Gastroesophageal sphincter (tissue), 4 donors: ENCODE measurements around the gene RNF224. TPM values are rescaled to one million over a fixed set of nuclear protein-coding genes. Genes with fewer than 3 reads are reported as not detected.

ENCODE experiments used
- ATAC-seq: fragments of 150-250 bp; one replicate; pipeline ENCODE4 v1.9.1; 2016; ENCODE audit warnings: mild to moderate bottlenecking, moderate library complexity
- H3K27ac ChIP-seq, 4 donors: fragments of 200-600 bp; sonication (generic) in 3 of 4; 1 replicate in 3 of 4; 2 replicates in 1 of 4; pipeline ENCODE4 v1.5.1; 2016 to 2019
- H3K27me3 ChIP-seq: fragments of 200-600 bp; sonication (generic); one replicate; pipeline ENCODE4 v1.5.1; 2019
- H3K36me3 ChIP-seq, 2 donors: fragments of 200-600 bp; sonication (generic); one replicate each; pipeline ENCODE4 v1.5.1; 2019; ENCODE audit warnings: control low read depth in 1 of 2
- H3K4me1 ChIP-seq, 3 donors: fragments of 200-600 bp; sonication (generic); 1 replicate in 2 of 3; 2 replicates in 1 of 3; pipeline ENCODE4 v1.5.1; 2016 to 2019; ENCODE audit warnings: control low read depth in 2 of 3
- H3K4me3 ChIP-seq, 2 donors: fragments of 200-600 bp; sonication (generic); one replicate each; pipeline ENCODE4 v1.5.1; 2019; ENCODE audit warnings: mild to moderate bottlenecking in 1 of 2, moderate library complexity in 1 of 2
- H3K9me3 ChIP-seq, 3 donors: fragments of 200-600 bp; sonication (generic); one replicate each; pipeline ENCODE4 v1.5.1; 2017 to 2019; ENCODE audit warnings: control low read depth in 2 of 3
- CTCF ChIP-seq, 4 experiments: fragments of 200-600 bp in 2 of 4; fragments of 450-650 bp in 2 of 4; sonication (generic) in 1 of 4; IDR thresholded peaks; one replicate each; pipeline ENCODE4 v1.5.1; 2017 to 2019; ENCODE audit warnings: antibody characterized with exemption in 4 of 4, mild to moderate bottlenecking in 2 of 4, moderate library complexity in 2 of 4
- EP300 ChIP-seq: sonication (generic); formaldehyde crosslinking; IDR thresholded peaks from one replicate; pipeline ENCODE4 v1.6.1; 2017; ENCODE audit warnings: antibody characterized with exemption, mild to moderate bottlenecking
- POLR2A ChIP-seq, 2 donors: fragments of 450-650 bp; IDR thresholded peaks; one replicate each; pipeline ENCODE4 v1.6.1; 2017; ENCODE audit warnings: antibody characterized with exemption in 2 of 2, mild to moderate bottlenecking in 2 of 2, moderate library complexity in 1 of 2
- POLR2AphosphoS5 ChIP-seq: sonication (generic); formaldehyde crosslinking; IDR thresholded peaks from one replicate; pipeline ENCODE4 v1.6.1; 2017; ENCODE audit warnings: antibody characterized with exemption
- WGBS, 2 donors: methylation state at CpG; one replicate each; pipeline ENCODE4 v1.1.5; 2018; ENCODE audit warnings: low coverage in 1 of 2; 5-methylcytosine and 5-hydroxymethylcytosine counted together
- total RNA-seq, 4 donors: library from RNA; depleted of rRNA; stranded (reverse); fragments of >200 nt; gene quantifications; one replicate each; pipeline ENCODE4 v1.1.0, GENCODE V29; 2016

RNF224 gene
- total RNA-seq, result under 1 TPM in 1 of 4 donors, not detected in 3; 0.57 TPM

GRCh38 chr9:137227054-137227852 lies at the start of gene RNF224:
RNF224 (plus strand) TSS chr9:137227502; CDS start chr9:137228336, 834 bp downstream.
- Histone ChIP-seq H3K4me3 (no peak within 1 kb of the TSS), H3K36me3 (no peaks in the 10 kb centered on the region), H3K9me3 (no peaks in the 10 kb centered on the region), H3K4me1 (peaks cover 0 to 33% (median 11%) of the 10 kb centered on the region in 3 donors), H3K27ac (no peak within 1 kb of the TSS), H3K27me3 (peaks cover 63% of the 10 kb centered on the region)
- no peak for ATAC-seq
- 80% methylated on average over 1 of the region's 25 CpGs; no CpG with 5 or more reads in 1 of the 2 donors for WGBS, 2 donors
- TF ChIP-seq CTCF (IDR thresholded peaks at IDR 0.05), result peak in 3 of 4 experiments; percentile 84 to 91 (median 84)
- no peak for TF ChIP-seq EP300

- no peak for TF ChIP-seq EP300
- no peak for TF ChIP-seq CTCF (IDR thresholded peaks at IDR 0.05)
- no peak for TF ChIP-seq POLR2AphosphoS5
- no peak for TF ChIP-seq POLR2A (IDR thresholded peaks at IDR 0.05)
- Histone ChIP-seq H3K27me3 (peaks cover 12% of the 10 kb centered on the region), H3K4me3 (no peak overlapping the region), H3K36me3 (peaks cover 0 to 67% of the 10 kb centered on the region in 2 donors), H3K4me1 (peaks cover 0 to 7% (median 0%) of the 10 kb centered on the region in 3 donors), H3K9me3 (no peaks in the 10 kb centered on the region), H3K27ac (no peak overlapping the region)
- WGBS, 2 donors, result 60% methylated on average over 2 of the region's 23 CpGs; no CpG with 5 or more reads in 1 of the 2 donors
- ATAC-seq, result no peak
Measured at GRCh38 chr9:137178201-137178938, 48.9 kb upstream of the RNF224 start.

GRCh38 chr9:137178939-137179630 lies 48.2 kb upstream of the RNF224 start:
- Histone ChIP-seq H3K9me3 (no peaks in the 10 kb centered on the region), H3K27me3 (peaks cover 5% of the 10 kb centered on the region), H3K4me1 (peaks cover 0 to 7% (median 0%) of the 10 kb centered on the region in 3 donors), H3K36me3 (peaks cover 0 to 74% of the 10 kb centered on the region in 2 donors), H3K4me3 (no peak overlapping the region), H3K27ac (no peak overlapping the region)
- WGBS, 2 donors, result 81% methylated on average over 6 of the region's 19 CpGs; no CpG with 5 or more reads in 1 of the 2 donors
- TF ChIP-seq POLR2A (IDR thresholded peaks at IDR 0.05) (no peak), CTCF (IDR thresholded peaks at IDR 0.05) (no peak)
- ATAC-seq, result no peak

- H3K27ac ChIP-seq, result no peak overlapping the region
- no peak overlapping the region for H3K4me3 ChIP-seq
- H3K9me3 ChIP-seq, result no peaks in the 10 kb centered on the region
- no CpG with 5 or more reads among the region's 17 CpGs for WGBS, 2 donors
- H3K4me1 ChIP-seq, result peaks cover 0 to 8% (median 0%) of the 10 kb centered on the region in 3 donors
- H3K36me3 ChIP-seq, result peaks cover 0 to 81% of the 10 kb centered on the region in 2 donors
- TF ChIP-seq POLR2AphosphoS5, result no peak
- no peak for ATAC-seq
- H3K27me3 ChIP-seq, result no peaks in the 10 kb centered on the region
Measured at GRCh38 chr9:137179761-137180160, 47.5 kb upstream of the RNF224 start.

- Histone ChIP-seq H3K9me3 (no peaks in the 10 kb centered on the region), H3K4me3 (no peak overlapping the region), H3K36me3 (peaks cover 0 to 88% of the 10 kb centered on the region in 2 donors), H3K27ac (no peak overlapping the region), H3K4me1 (peaks cover 0 to 9% (median 0%) of the 10 kb centered on the region in 3 donors), H3K27me3 (no peaks in the 10 kb centered on the region)
- no peak for ATAC-seq
- no CpG with 5 or more reads among the region's 20 CpGs for WGBS, 2 donors
- TF ChIP-seq POLR2A (IDR thresholded peaks at IDR 0.05), result no peak
- no peak for TF ChIP-seq POLR2AphosphoS5
- TF ChIP-seq CTCF (IDR thresholded peaks at IDR 0.05), result no peak
Measured at GRCh38 chr9:137180491-137180890, 46.8 kb upstream of the RNF224 start.
